22Rv1 (cell line): ENCODE measurements around the gene CEP76.

Source experiments
- CTCF ChIP-seq: fragments of 450-650 bp; IDR thresholded peaks from 2 replicates; pipeline ENCODE4 v1.5.1; 2017; ENCODE audit warnings: mild to moderate bottlenecking
- ZFX ChIP-seq: fragments of 450-650 bp; IDR thresholded peaks from 2 replicates; pipeline ENCODE4 v1.6.1; 2017; ENCODE audit warnings: antibody characterized with exemption, borderline replicate concordance

GRCh38 chr18:12702221-12703095, at the start of gene CEP76, which contains the start of gene PSMG2:
- no peak for TF ChIP-seq CTCF
- no peak for TF ChIP-seq ZFX
